ENCODE data around the gene CSGALNACT2.

The CSGALNACT2 gene

GRCh38 chr10:43112608-43112961 is 25.7 kb upstream of the CSGALNACT2 start:
- ChIA-PET POLR2A (ENCODE audit: low non-redundant PET) (no interaction called here), CTCF (no interaction called here)
- DNase-seq (ENCODE audit: low spot score), result no peak
- TF ChIP-seq CTCF (conservative IDR thresholded peaks at IDR 0.05; ENCODE audit: low read depth), result no peak
- H3K27ac ChIP-seq, result no peak overlapping the region

- TF ChIP-seq CTCF (conservative IDR thresholded peaks at IDR 0.05; ENCODE audit: low read depth), result no peak
- ChIA-PET POLR2A (ENCODE audit: low non-redundant PET) (no interaction called here), CTCF (no interaction called here)
- no peak overlapping the region for H3K27ac ChIP-seq
- no peak for DNase-seq (ENCODE audit: low spot score)
These were observed 24.8 kb upstream of the CSGALNACT2 start for GRCh38 chr10:43113201-43114087.

- TF ChIP-seq CTCF (conservative IDR thresholded peaks at IDR 0.05; ENCODE audit: low read depth), result no peak
- ChIA-PET CTCF (no interaction called here), POLR2A (ENCODE audit: low non-redundant PET) (no interaction called here)
- no peak for DNase-seq (ENCODE audit: low spot score)
- no peak overlapping the region for H3K27ac ChIP-seq
These were observed 24.0 kb upstream of the CSGALNACT2 start for GRCh38 chr10:43114088-43114742.

- TF ChIP-seq CTCF (conservative IDR thresholded peaks at IDR 0.05; ENCODE audit: low read depth), result no peak
- POLR2A ChIA-PET (ENCODE audit: low non-redundant PET), result no interaction called here
- no peak for DNase-seq (ENCODE audit: low spot score)
- CTCF ChIA-PET, result no interaction called here
- H3K27ac ChIP-seq, result no peak overlapping the region
These were observed 23.3 kb upstream of the CSGALNACT2 start for GRCh38 chr10:43114743-43115611.

DNA sequence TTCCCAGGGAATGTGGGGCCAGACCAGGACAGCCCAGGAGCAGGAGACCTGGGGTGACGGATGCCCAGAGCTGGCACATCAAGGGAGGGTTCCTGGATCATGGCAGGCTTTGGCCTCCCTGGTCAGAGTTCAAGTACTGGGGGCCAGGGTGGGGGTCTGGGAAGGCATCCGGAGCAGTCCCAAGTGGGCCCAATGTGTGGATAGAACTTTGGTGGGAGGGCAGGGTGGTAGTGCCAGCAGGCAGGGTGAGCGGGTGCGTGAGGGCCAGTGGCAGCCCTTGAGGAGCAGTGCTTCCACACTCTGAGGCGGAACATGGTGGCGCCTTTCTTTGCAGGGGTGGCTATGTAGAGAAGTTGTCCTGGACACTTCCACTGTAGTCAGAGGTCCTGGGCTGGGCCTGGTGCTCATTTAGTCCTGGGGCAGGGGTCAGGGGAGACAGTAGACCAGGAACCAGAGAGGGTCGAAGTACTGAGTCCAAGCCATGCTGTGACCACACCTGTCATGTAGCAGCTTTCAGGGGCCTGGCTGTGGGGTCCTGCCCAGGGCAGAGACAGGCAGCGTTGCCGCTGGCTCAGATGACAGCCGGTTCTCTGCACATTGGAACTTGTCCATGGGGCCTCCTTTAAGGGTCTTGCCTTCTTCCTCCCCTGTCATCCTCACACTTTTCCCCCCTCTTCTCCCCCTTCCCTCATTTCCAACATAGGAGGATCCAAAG is 22.2 kb upstream of the CSGALNACT2 start:
- TF ChIP-seq CTCF (conservative IDR thresholded peaks at IDR 0.05; ENCODE audit: low read depth), result no peak
- CTCF ChIA-PET, result no interaction called here
- no peak overlapping the region for H3K27ac ChIP-seq
- POLR2A ChIA-PET (ENCODE audit: low non-redundant PET), result no interaction called here
- DNase-seq (ENCODE audit: low spot score), result no peak

DNA sequence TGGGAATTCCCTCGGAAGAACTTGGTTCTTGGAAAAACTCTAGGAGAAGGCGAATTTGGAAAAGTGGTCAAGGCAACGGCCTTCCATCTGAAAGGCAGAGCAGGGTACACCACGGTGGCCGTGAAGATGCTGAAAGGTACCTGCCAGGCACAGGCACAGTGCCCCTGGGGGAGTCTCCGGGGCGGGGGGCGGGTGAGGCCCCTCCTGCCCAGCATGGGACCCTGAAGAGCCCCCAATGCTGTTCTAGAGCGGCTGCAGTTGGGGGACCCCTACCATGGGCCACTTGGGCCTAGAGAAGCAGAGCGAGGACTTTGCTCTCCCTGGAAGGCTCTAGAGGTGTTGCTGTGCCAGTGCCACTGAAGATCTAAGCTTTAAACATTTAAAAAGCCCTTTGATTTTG is 21.6 kb upstream of the CSGALNACT2 start:
- CTCF ChIA-PET, result interaction anchor here (0.8 kb wide), 1 partner anchor 11 kb away, joined by 4 read pairs; no protein-coding TSS in a partner anchor
- TF ChIP-seq CTCF (conservative IDR thresholded peaks at IDR 0.05; ENCODE audit: low read depth), result no peak
- H3K27ac ChIP-seq, result no peak overlapping the region
- DNase-seq (ENCODE audit: low spot score), result no peak
- POLR2A ChIA-PET (ENCODE audit: low non-redundant PET), result no interaction called here
